HCT116 (cell line): ENCODE data around the gene RPS6KL1. TPM values are rescaled to one million over a fixed set of nuclear protein-coding genes. Genes with fewer than 3 reads are reported as not detected.

Source experiments
- ATAC-seq: fragments of 200-7000 bp; cut with Tn5 transposase; 2 replicates; pipeline ENCODE4 v1.9.1; 2020; ENCODE audit warnings: mild to moderate bottlenecking, moderate library complexity
- BruUV-seq: library from RNA; stranded (reverse); fragments of 400-500 nt; replicated peaks from 2 replicates; lab custom pipeline; 2021; lab: Mats Ljungman, UMichigan
- CTCF ChIA-PET: fragments of 300-600 bp; sonication (Branson Sonifier 250); formaldehyde crosslinking; loops from one replicate; lab custom pipeline; 2021; ENCODE audit warnings: antibody characterized with exemption; lab: Charles Lee
- POLR2A ChIA-PET: fragments of 300-600, 350-600 bp; sonication (Branson Sonifier 250); formaldehyde crosslinking; loops from one replicate; lab custom pipeline; 2021; ENCODE audit warnings: antibody characterized with exemption; lab: Charles Lee
- RAD21 ChIA-PET, 2 experiments: fragments of 300-600 bp; sonication (Branson Sonifier 250); formaldehyde crosslinking; loops; one replicate each; lab custom pipeline; 2023; ENCODE audit warnings: low total read pairs in 2 of 2; ENCODE audit not compliant: uncharacterized antibody in 2 of 2, unreplicated experiment in 2 of 2, low non-redundant PET in 1 of 2; lab: Charles Lee
- DNase-seq: peaks from one replicate; pipeline ENCODE4 v3.0.0-alpha.2; 2010; ENCODE audit warnings: low read depth, low spot score
- H2AFZ ChIP-seq: fragments of 200-600 bp; shearing (Covaris generic), sonication (generic); 2 replicates; pipeline ENCODE4 v1.6.1; 2017; ENCODE audit warnings: low read depth, mixed run types, mixed read lengths, antibody characterized with exemption, low read length; ENCODE audit not compliant: poor library complexity, severe bottlenecking
- H3K27ac ChIP-seq: 2 replicates; pipeline ENCODE4 v1.5.1; 2012; ENCODE audit warnings: low read depth, low read length
- H3K27me3 ChIP-seq: fragments of 200-600 bp; sonication (generic); 2 replicates; pipeline ENCODE4 v1.6.1; 2016; ENCODE audit warnings: mixed run types, low read length, mixed read lengths; ENCODE audit not compliant: insufficient read depth
- H3K36me3 ChIP-seq, 2 experiments: fragments of 200-500 bp in 1 of 2; fragments of 200-600 bp in 1 of 2; sonication (Bioruptor generic) in 1 of 2; sonication (generic) in 1 of 2; 2 replicates each; pipeline versions ENCODE4 v1.5.1 to v1.6.1; 2014 to 2016; ENCODE audit warnings: low read length in 2 of 2, inconsistent platforms in 1 of 2, mixed read lengths in 1 of 2, mixed run types in 1 of 2; ENCODE audit not compliant: insufficient read depth in 2 of 2, control insufficient read depth in 1 of 2
- H3K4me1 ChIP-seq, 2 experiments: fragments of 200-600 bp in 1 of 2; sonication (generic) in 1 of 2; 2 replicates each; pipeline versions ENCODE4 v1.5.1 to v1.6.1; 2012 to 2017; ENCODE audit warnings: low read length in 2 of 2, inconsistent platforms in 1 of 2, mild to moderate bottlenecking in 1 of 2, mixed read lengths in 1 of 2, mixed run types in 1 of 2, moderate library complexity in 1 of 2; ENCODE audit not compliant: insufficient read depth in 2 of 2, control insufficient read depth in 1 of 2
- H3K4me2 ChIP-seq: fragments of 200-600 bp; sonication (generic); 2 replicates; pipeline ENCODE4 v1.6.1; 2017; ENCODE audit warnings: mixed run types, low read length, mixed read lengths
- H3K4me3 ChIP-seq, 2 experiments: fragments of 200-600 bp in 1 of 2; sonication (generic) in 1 of 2; replicated peaks in 1 of 2; 2 replicates each; pipeline ENCODE4 v1.5.1; 2011 to 2016; ENCODE audit warnings: low read length in 2 of 2, control low read depth in 1 of 2, low read depth in 1 of 2, mild to moderate bottlenecking in 1 of 2, mixed read lengths in 1 of 2, mixed run types in 1 of 2
- H3K79me2 ChIP-seq: fragments of 200-600 bp; sonication (generic); 2 replicates; pipeline ENCODE4 v1.6.1; 2017; ENCODE audit warnings: mild to moderate bottlenecking, mixed run types, low read length, moderate library complexity, mixed read lengths; ENCODE audit not compliant: insufficient read depth
- H3K9ac ChIP-seq: fragments of 200-600 bp; sonication (generic); 2 replicates; pipeline ENCODE4 v1.6.1; 2016; ENCODE audit warnings: low read length, mixed read lengths
- H3K9me2 ChIP-seq: fragments of 200-600 bp; sonication (generic), shearing (Covaris generic); 2 replicates; pipeline ENCODE4 v1.6.1; 2017; ENCODE audit warnings: mixed run types, mild to moderate bottlenecking, moderate library complexity; ENCODE audit not compliant: insufficient read depth
- H3K9me3 ChIP-seq, 2 experiments: fragments of 200-500 bp in 1 of 2; fragments of 200-600 bp in 1 of 2; sonication (Bioruptor generic) in 1 of 2; sonication (generic) in 1 of 2; 2 replicates each; pipeline ENCODE4 v1.6.1; 2014 to 2017; ENCODE audit warnings: low read length in 2 of 2, mixed read lengths in 2 of 2, inconsistent platforms in 1 of 2, low read depth in 1 of 2, mild to moderate bottlenecking in 1 of 2, mixed run types in 1 of 2, moderate library complexity in 1 of 2; ENCODE audit not compliant: control insufficient read depth in 1 of 2, insufficient read depth in 1 of 2
- H4K20me1 ChIP-seq: fragments of 200-600 bp; sonication (generic), shearing (Covaris generic); 2 replicates; pipeline ENCODE4 v1.6.1; 2017; ENCODE audit warnings: mixed run types, mild to moderate bottlenecking, moderate library complexity; ENCODE audit not compliant: insufficient read depth
- CBX3 ChIP-seq: IDR thresholded peaks from 2 replicates; pipeline ENCODE4 v1.6.1; 2012; ENCODE audit warnings: low read depth
- CEBPB ChIP-seq: IDR thresholded peaks from 2 replicates; pipeline ENCODE4 v1.6.1; 2012; ENCODE audit warnings: low read depth
- ELF1 ChIP-seq: IDR thresholded peaks from 2 replicates; pipeline ENCODE4 v1.6.1; 2012; ENCODE audit warnings: low read depth, borderline replicate concordance
- EZH2 ChIP-seq: fragments of 200-600 bp; sonication (generic); IDR thresholded peaks from 2 replicates; pipeline ENCODE4 v1.6.1; 2017; ENCODE audit warnings: antibody characterized with exemption, mixed run types
- FOSL1 ChIP-seq: IDR thresholded peaks from 2 replicates; pipeline ENCODE4 v1.6.1; 2012; ENCODE audit warnings: low read depth
- JUND ChIP-seq: IDR thresholded peaks from 2 replicates; pipeline ENCODE4 v1.6.1; 2012
- MAX ChIP-seq: IDR thresholded peaks from 2 replicates; pipeline ENCODE4 v1.6.1; 2012
- POLR2A ChIP-seq: IDR thresholded peaks from 2 replicates; pipeline ENCODE4 v1.7.0; 2011; ENCODE audit warnings: borderline replicate concordance; ENCODE audit not compliant: insufficient read depth, insufficient read length; ENCODE audit errors: extremely low read depth
- POLR2AphosphoS5 ChIP-seq: IDR thresholded peaks from 2 replicates; pipeline ENCODE4 v1.6.1; 2011; ENCODE audit warnings: mild to moderate bottlenecking, low read depth, low read length, moderate library complexity
- RAD21 ChIP-seq: IDR thresholded peaks from 2 replicates; pipeline ENCODE4 v1.6.1; 2012; ENCODE audit warnings: low read depth, mild to moderate bottlenecking
- SRF ChIP-seq: IDR thresholded peaks from 2 replicates; pipeline ENCODE4 v1.6.1; 2012; ENCODE audit warnings: low read depth
- TCF7L2 ChIP-seq: IDR thresholded peaks from 2 replicates; pipeline ENCODE4 v1.7.0; 2011; ENCODE audit warnings: borderline replicate concordance, inconsistent platforms; ENCODE audit not compliant: insufficient read depth, insufficient read length; ENCODE audit errors: extremely low read depth
- YY1 ChIP-seq: IDR thresholded peaks from 2 replicates; pipeline ENCODE4 v1.6.1; 2011; ENCODE audit warnings: low read length, low read depth, moderate library complexity, mild to moderate bottlenecking; ENCODE audit not compliant: insufficient replicate concordance; ENCODE audit errors: extremely low read depth
- intact Hi-C: fragments of 100-400 bp; cut with micrococcal nuclease; formaldehyde crosslinking; loops from 2 replicates; pipeline ENCODE4 v1.10.0; 2022
- total RNA-seq: library from RNA; stranded (reverse); gene quantifications from one replicate; pipeline ENCODE4 v1.2.1, GENCODE V29; 2021; ENCODE audit not compliant: unreplicated experiment
- TF ChIP-seq, protein P1 (sequence below): IDR thresholded peaks from 2 replicates; pipeline ENCODE4 v1.6.1; 2011; ENCODE audit warnings: mild to moderate bottlenecking, low read length, moderate library complexity; ENCODE audit not compliant: insufficient replicate concordance; ENCODE audit errors: extremely low read depth
- TF ChIP-seq, protein P2 (sequence below): IDR thresholded peaks from 2 replicates; pipeline ENCODE4 v1.6.1; 2012
- TF ChIP-seq, protein P3 (sequence below), 3 experiments: fragments of 200-600 bp in 1 of 3; sonication (generic) in 1 of 3; IDR thresholded peaks in 2 of 3; conservative IDR thresholded peaks in 1 of 3; 2 replicates each; pipeline ENCODE4 v1.5.1; 2012 to 2017; ENCODE audit warnings: low read depth in 2 of 3, low read length in 2 of 3, antibody characterized with exemption in 1 of 3, borderline replicate concordance in 1 of 3, control low read depth in 1 of 3, mild to moderate bottlenecking in 1 of 3, mixed read lengths in 1 of 3, mixed run types in 1 of 3, moderate library complexity in 1 of 3; ENCODE audit not compliant: insufficient read depth in 1 of 3

RPS6KL1 gene
- total RNA-seq, 1 experiment from 2014 or later: 6.7 TPM

DNA sequence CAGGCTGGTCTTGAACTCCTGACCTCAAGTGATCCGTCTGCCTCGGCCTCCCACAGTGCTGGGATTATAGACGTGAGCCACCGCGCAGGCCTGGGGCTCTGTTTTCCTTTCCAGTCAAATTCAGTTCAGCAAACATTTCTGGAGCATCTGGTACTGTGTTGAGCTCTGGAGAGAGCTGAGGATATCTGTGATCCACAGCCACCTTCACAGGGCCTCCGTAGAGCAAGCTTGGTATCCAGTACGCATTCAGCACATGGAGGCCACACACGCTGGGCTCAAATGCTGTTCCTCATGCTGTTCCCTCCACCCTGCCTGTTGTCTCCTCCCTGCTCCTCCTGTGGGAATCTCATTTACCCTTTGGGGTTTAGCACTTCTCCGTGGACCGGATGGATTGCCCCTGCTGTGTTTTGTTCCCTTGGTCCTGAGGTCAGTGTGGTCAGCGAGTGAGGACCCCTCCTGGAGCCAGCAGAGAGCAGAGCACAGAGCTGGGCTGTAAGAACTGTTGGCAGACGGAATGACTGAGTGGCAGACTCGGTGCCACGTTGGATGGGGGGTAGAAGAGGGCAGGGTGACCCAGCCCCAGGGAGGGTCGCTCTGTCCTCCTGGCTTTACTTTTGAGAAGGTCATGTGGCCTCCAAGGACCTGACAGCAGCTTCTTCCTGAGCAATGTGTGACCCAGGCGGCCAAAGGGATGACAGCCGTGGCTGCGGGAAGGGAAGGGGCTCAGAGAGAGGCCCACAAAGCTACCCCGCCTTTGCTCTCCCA, 891 bp downstream of the RPS6KL1 start:
- no peaks in the 10 kb centered on the region for H3K9me3 ChIP-seq
- peak overlapping the region; percentile 58 for H2AFZ ChIP-seq
- intact Hi-C loops: no loop called here
- RAD21 ChIA-PET: no interaction called here
- H3K9me2 ChIP-seq: no peaks in the 10 kb centered on the region
- ATAC-seq (no peak), DNase-seq (no peak)
- peak overlapping the region; percentile 97 for H3K4me2 ChIP-seq
- no peaks in the 10 kb centered on the region for H3K36me3 ChIP-seq
- H3K9ac ChIP-seq: peak overlapping the region; percentile 82
- H3K4me1 ChIP-seq: peaks cover 0 to 12% of the 10 kb centered on the region in 2 experiments; a peak in 2 of 4 replicates
- H3K27ac ChIP-seq: no peak overlapping the region
- TF ChIP-seq, protein P1, sequence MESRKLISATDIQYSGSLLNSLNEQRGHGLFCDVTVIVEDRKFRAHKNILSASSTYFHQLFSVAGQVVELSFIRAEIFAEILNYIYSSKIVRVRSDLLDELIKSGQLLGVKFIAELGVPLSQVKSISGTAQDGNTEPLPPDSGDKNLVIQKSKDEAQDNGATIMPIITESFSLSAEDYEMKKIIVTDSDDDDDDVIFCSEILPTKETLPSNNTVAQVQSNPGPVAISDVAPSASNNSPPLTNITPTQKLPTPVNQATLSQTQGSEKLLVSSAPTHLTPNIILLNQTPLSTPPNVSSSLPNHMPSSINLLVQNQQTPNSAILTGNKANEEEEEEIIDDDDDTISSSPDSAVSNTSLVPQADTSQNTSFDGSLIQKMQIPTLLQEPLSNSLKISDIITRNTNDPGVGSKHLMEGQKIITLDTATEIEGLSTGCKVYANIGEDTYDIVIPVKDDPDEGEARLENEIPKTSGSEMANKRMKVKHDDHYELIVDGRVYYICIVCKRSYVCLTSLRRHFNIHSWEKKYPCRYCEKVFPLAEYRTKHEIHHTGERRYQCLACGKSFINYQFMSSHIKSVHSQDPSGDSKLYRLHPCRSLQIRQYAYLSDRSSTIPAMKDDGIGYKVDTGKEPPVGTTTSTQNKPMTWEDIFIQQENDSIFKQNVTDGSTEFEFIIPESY: no peak
- TF ChIP-seq CEBPB: no peak
- no peak for TF ChIP-seq SRF
- no peak for TF ChIP-seq ELF1
- TF ChIP-seq, protein P2, sequence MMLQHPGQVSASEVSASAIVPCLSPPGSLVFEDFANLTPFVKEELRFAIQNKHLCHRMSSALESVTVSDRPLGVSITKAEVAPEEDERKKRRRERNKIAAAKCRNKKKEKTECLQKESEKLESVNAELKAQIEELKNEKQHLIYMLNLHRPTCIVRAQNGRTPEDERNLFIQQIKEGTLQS: no peak
- TF ChIP-seq FOSL1: no peak
- TF ChIP-seq YY1: no peak
- no peak for TF ChIP-seq CBX3
- TF ChIP-seq RAD21: no peak
- TF ChIP-seq TCF7L2: no peak
- TF ChIP-seq EZH2: no peak
- TF ChIP-seq POLR2A: no peak
- no peak for TF ChIP-seq JUND
- TF ChIP-seq, protein P3, sequence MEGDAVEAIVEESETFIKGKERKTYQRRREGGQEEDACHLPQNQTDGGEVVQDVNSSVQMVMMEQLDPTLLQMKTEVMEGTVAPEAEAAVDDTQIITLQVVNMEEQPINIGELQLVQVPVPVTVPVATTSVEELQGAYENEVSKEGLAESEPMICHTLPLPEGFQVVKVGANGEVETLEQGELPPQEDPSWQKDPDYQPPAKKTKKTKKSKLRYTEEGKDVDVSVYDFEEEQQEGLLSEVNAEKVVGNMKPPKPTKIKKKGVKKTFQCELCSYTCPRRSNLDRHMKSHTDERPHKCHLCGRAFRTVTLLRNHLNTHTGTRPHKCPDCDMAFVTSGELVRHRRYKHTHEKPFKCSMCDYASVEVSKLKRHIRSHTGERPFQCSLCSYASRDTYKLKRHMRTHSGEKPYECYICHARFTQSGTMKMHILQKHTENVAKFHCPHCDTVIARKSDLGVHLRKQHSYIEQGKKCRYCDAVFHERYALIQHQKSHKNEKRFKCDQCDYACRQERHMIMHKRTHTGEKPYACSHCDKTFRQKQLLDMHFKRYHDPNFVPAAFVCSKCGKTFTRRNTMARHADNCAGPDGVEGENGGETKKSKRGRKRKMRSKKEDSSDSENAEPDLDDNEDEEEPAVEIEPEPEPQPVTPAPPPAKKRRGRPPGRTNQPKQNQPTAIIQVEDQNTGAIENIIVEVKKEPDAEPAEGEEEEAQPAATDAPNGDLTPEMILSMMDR (IDR thresholded peaks at IDR 0.05 in 2 of 3, conservative IDR thresholded peaks at IDR 0.05 in 1 of 3; ENCODE audit: borderline replicate concordance in 1 of 3, insufficient read depth in 1 of 3, low read depth in 2 of 3, low read length in 2 of 3): no peak
- no peak for TF ChIP-seq POLR2AphosphoS5
- TF ChIP-seq MAX: no peak
- H3K4me3 ChIP-seq: peak overlapping the region; percentile 74 to 90
- POLR2A ChIA-PET: interaction anchor here (0.5 to 1.3 kb wide), 4 partner anchors 9 to 889 kb away, joined by 3 to 4 read pairs (median 3); no protein-coding TSS in a partner anchor
- no peaks in the 10 kb centered on the region for H3K79me2 ChIP-seq
- BruUV-seq: TSS peak; percentile 72
- H3K27me3 ChIP-seq: no peaks in the 10 kb centered on the region
- CTCF ChIA-PET: interaction anchor here (1.0 to 1.8 kb wide), 7 partner anchors 10 to 166 kb away, joined by 3 to 13 read pairs (median 4); no protein-coding TSS in a partner anchor
- no peaks in the 10 kb centered on the region for H4K20me1 ChIP-seq
